ENCODE results near the gene TRIM66.

Gene TRIM66

DNA sequence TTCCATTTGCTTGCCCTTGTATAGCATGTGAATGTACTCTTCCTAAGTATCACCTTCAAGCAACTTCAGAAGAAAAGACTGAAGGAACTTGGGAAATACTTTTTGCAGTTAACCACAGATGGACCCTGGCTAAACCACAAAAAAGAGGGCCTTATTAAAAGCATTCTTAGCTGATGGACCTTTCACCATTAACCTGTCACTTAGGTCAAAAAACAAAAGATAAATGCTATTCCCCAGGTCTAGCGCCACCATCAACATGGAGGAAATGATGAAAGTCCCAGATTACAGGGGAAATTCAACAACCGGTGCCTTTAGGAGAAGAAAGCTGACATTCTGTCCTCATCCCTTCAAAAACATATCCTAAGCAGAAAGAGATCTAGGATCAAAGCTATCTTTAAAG is 117.9 kb downstream of the TRIM66 start:
- no peak for DNase-seq (ENCODE audit: low read depth)

Measured in stimulated activated CD8-positive, alpha-beta memory T cell treated with anti-CD3 and anti-CD28 coated beads, Interleukin-12 subunit alpha, Interleukin-12 subunit beta, amount 100 ng/mL, for 1 hour (primary cell).